Tibial artery (tissue), 4 donors: Measurements from ENCODE around the gene FBXO47.

ENCODE experiments used
- DNase-seq, 2 donors: peaks; one replicate each; pipeline ENCODE4 v3.0.0-alpha.2; 2019
- H3K27ac ChIP-seq, 2 donors: fragments of 200-600 bp; sonication (generic) in 1 of 2; 1 replicate in 1 of 2; 2 replicates in 1 of 2; pipeline ENCODE4 v1.5.1; 2018 to 2019; ENCODE audit warnings: mild to moderate bottlenecking in 1 of 2
- H3K27me3 ChIP-seq, 2 donors: fragments of 200-600 bp; sonication (generic) in 1 of 2; one replicate each; pipeline versions ENCODE4 v1.5.1 to v1.6.0; 2016 to 2019
- H3K36me3 ChIP-seq, 3 donors: fragments of 200-600 bp; sonication (generic) in 2 of 3; one replicate each; pipeline ENCODE4 v1.5.1; 2016 to 2019; ENCODE audit warnings: mild to moderate bottlenecking in 2 of 3
- H3K4me1 ChIP-seq, 4 donors: fragments of 200-600 bp; sonication (generic) in 2 of 4; 1 replicate in 3 of 4; 2 replicates in 1 of 4; pipeline ENCODE4 v1.5.1; 2016 to 2019
- H3K4me3 ChIP-seq, 2 donors: fragments of 200-600 bp; sonication (generic) in 1 of 2; 1 replicate in 1 of 2; 2 replicates in 1 of 2; pipeline ENCODE4 v1.5.1; 2018 to 2019; ENCODE audit warnings: mild to moderate bottlenecking in 2 of 2
- H3K9me3 ChIP-seq, 3 donors: fragments of 200-600 bp; sonication (generic) in 1 of 3; one replicate each; pipeline ENCODE4 v1.5.1; 2016 to 2019
- CTCF ChIP-seq, 2 experiments: fragments of 200-600 bp in 1 of 2; fragments of 450-650 bp in 1 of 2; IDR thresholded peaks; one replicate each; pipeline ENCODE4 v1.5.1; 2017 to 2019; ENCODE audit warnings: antibody characterized with exemption in 2 of 2, mild to moderate bottlenecking in 1 of 2, moderate library complexity in 1 of 2
- intact Hi-C: fragments of 100-400 bp; cut with DNase I; formaldehyde crosslinking; loops from one replicate; pipeline ENCODE4 v1.15.0; 2023; ENCODE audit warnings: low total_unique reads

The FBXO47 gene

DNA sequence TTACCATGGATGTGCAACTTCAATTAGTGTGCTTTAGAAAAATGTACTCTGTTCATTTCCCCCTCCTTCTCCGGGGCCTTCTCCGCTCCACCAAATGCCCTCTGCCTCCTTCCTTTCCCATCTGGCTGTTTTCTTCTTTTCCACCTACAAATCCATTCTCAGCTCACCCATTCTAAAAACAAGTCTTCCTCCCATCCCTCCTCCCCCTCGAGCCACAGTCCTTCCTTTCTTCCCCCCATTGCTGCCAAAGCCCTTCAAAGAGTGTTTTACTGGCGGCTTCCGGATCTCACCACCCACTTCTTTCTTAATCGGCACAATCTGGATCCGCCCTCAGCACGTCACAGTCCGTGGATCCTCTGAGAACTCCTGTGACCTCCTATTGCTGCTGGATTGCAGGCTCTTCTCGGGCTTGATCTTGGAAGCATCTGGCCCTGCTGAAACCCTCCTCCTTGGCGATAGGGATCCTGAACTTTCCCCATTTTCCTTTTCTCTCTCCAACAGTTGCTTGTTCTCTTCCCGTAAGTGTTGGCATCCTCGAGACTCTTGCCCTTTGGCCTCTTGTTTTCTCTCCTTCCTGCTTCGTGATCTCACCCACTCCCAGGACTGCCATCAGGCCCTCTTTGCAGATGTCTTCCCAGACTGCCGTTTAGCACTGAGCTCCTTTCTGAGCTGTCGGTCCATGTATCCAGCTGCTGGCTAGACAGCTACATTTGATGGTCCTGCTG is 36.0 kb upstream of the FBXO47 start:
- H3K36me3 ChIP-seq, result no peaks in the 10 kb centered on the region
- no peaks in the 10 kb centered on the region for H3K27me3 ChIP-seq
- no peak for TF ChIP-seq CTCF (IDR thresholded peaks at IDR 0.05)
- intact Hi-C loops, result no loop called here
- peaks cover 0 to 27% (median 11%) of the 10 kb centered on the region in 4 donors for H3K4me1 ChIP-seq
- peak overlapping the region in 1 of 2 donors; percentile 9 for H3K4me3 ChIP-seq
- no peaks in the 10 kb centered on the region for H3K9me3 ChIP-seq
- H3K27ac ChIP-seq, result peak overlapping the region; percentile 46 to 56
- DNase-seq, result peak; percentile 90 to 92

DNA sequence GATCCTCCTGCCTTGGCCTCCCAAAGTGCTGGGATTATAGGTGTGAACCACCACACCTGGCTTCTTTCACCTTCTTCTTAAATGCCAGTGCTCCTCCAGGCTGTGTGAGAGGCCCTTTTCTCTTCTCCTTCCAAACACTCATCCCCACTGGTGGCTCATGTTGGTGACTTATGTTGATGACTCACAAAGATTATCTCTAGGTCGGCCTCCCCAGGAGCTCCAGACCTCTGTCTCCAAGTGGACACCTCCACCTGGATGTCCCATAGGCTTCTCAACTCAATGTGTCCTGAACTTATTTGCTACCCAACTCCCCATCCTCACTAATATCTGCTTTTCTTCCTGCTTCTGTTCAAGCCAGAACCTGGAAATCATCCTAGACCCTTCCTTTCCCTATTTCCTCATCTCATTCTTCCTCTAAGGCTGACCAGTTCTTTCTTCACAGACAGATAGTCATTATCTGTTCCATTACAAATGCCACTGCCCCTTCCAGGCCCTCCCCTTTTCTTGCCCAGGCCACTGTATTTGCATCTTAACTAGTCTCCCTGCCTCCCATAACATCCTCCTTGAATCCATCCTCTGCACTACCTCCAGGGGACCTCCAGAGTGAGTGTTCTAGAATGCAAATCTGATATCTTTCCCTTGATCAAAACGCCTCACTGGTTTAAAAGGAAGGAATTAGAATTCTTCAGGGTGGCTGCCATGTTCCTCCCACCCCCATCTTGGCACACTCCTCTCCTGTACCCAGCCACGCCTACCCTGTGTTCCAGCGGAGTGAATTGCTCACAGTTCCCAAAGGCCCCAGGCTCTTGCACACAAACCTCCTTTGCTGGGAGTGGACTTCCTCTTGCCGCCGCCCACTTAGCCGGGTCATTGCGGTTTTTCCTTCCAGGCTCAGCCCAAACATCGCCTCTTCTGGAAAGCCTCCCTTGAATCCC is 34.8 kb upstream of the FBXO47 start:
- peaks cover 0 to 11% (median 10%) of the 10 kb centered on the region in 3 donors for H3K9me3 ChIP-seq
- no peaks in the 10 kb centered on the region for H3K36me3 ChIP-seq
- peak overlapping the region; percentile 46 to 56 for H3K27ac ChIP-seq
- intact Hi-C loops, result no loop called here
- DNase-seq, result peak; percentile 88 to 90
- no peaks in the 10 kb centered on the region for H3K27me3 ChIP-seq
- TF ChIP-seq CTCF (IDR thresholded peaks at IDR 0.05), result no peak
- H3K4me3 ChIP-seq, result peak overlapping the region in 1 of 2 donors; percentile 5
- peaks cover 0 to 27% (median 11%) of the 10 kb centered on the region in 4 donors for H3K4me1 ChIP-seq

DNA sequence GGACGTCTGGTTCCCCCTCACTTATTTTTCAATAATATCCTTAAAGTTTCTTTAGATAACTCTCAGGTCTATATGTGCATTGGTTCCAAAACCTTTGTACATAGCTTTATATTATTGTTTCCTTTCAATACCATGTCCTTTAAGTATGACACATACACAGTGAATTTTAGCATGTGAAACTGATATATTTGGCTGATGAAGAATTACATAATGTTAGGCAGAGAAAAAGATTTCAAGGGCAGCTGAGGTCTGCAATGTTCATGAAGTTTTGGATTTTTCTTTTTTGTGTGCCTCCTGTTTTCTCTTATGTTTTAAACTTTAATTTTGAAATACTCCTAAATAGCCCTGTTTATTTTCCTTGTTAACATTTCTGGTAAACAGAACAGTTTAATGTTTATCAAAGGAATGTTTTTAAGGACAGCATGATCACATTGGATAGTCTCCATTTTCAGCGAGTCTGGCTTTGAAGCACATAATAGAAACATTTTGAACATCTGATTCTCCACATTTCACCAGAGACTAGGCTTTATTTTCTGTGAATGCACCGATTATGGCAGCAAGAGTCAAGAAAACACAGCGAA is 32.9 kb upstream of the FBXO47 start:
- Histone ChIP-seq H3K27me3 (no peaks in the 10 kb centered on the region), H3K27ac (peak overlapping the region in 1 of 2 donors; percentile 40), H3K4me3 (no peak overlapping the region), H3K4me1 (peaks cover 0 to 27% (median 11%) of the 10 kb centered on the region in 4 donors), H3K36me3 (no peaks in the 10 kb centered on the region), H3K9me3 (peaks cover 0 to 17% (median 11%) of the 10 kb centered on the region in 3 donors)
- intact Hi-C loops, result no loop called here
- DNase-seq, result no peak
- no peak for TF ChIP-seq CTCF (IDR thresholded peaks at IDR 0.05)

GRCh38 chr17:38996660-38997337 is 29.6 kb upstream of the FBXO47 start:
- peaks cover 0 to 15% (median 3%) of the 10 kb centered on the region in 4 donors for H3K4me1 ChIP-seq
- DNase-seq, result no peak
- H3K4me3 ChIP-seq, result no peak overlapping the region
- H3K9me3 ChIP-seq, result peaks cover 0 to 17% (median 11%) of the 10 kb centered on the region in 3 donors
- H3K27ac ChIP-seq, result no peak overlapping the region
- H3K36me3 ChIP-seq, result no peaks in the 10 kb centered on the region
- H3K27me3 ChIP-seq, result no peaks in the 10 kb centered on the region
- no peak for TF ChIP-seq CTCF (IDR thresholded peaks at IDR 0.05)
- intact Hi-C loops, result no loop called here

DNA sequence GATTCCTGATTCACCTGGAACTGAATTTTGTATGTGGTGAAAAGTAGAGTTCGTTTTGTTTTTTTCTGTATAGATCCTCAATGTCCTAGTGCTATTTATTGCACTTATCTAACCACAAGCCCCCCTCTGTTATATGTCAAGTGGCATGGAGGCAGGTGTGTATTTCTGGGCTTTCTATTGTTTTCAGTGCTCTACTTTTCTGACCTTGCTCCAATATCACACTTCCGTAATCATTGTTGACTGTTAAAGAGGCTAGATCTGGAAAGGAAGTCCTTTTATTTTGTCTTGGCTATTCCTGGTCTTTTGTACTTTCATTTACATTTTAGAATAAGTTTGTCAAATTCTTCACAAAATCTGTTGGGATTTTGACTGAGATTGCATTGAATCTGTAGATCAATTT is 26.8 kb upstream of the FBXO47 start:
- intact Hi-C loops, result no loop called here
- no peak overlapping the region for H3K27ac ChIP-seq

More for the DNA sequence above, 26.8 kb upstream of the FBXO47 start:
- no peak for DNase-seq
- Histone ChIP-seq H3K4me1 (no peaks in the 10 kb centered on the region), H3K27me3 (no peaks in the 10 kb centered on the region), H3K4me3 (no peak overlapping the region), H3K9me3 (peaks cover 0 to 17% (median 11%) of the 10 kb centered on the region in 3 donors), H3K36me3 (no peaks in the 10 kb centered on the region)
- no peak for TF ChIP-seq CTCF (IDR thresholded peaks at IDR 0.05)
